Forelimb muscle (tissue), 1 donor: ENCODE measurements around the gene ARAP2. TPM values are rescaled to one million over a fixed set of nuclear protein-coding genes. Genes with fewer than 3 reads are reported as not detected.

Source experiments
- DNase-seq: peaks from one replicate; pipeline ENCODE4 v3.0.0-alpha.2; 2013; ENCODE audit warnings: low read depth
- polyA plus RNA-seq: library from polyadenylated mRNA; unstranded; fragments of 120-200 nt; gene quantifications from one replicate; pipeline ENCODE4 v1.2.1, GENCODE V29; 2013; ENCODE audit not compliant: insufficient read length

The ARAP2 gene
- polyA plus RNA-seq, 1 donor, result 1.00 TPM

GRCh38 chr4:36264207-36264826 lies 20.0 kb upstream of the ARAP2 start:
- DNase-seq, result no peak

GRCh38 chr4:36260731-36261130 lies 16.4 kb upstream of the ARAP2 start:
- DNase-seq, result no peak

- no peak for DNase-seq
These were observed 12.1 kb upstream of the ARAP2 start for GRCh38 chr4:36256398-36256891.

- DNase-seq, result no peak
These were observed 11.3 kb upstream of the ARAP2 start for GRCh38 chr4:36255577-36255976.

GRCh38 chr4:36254371-36254770 lies 10.1 kb upstream of the ARAP2 start:
- no peak for DNase-seq

- no peak for DNase-seq
These were observed 7.7 kb upstream of the ARAP2 start for GRCh38 chr4:36251983-36252382.

GRCh38 chr4:36249610-36250009 lies 5.3 kb upstream of the ARAP2 start:
- no peak for DNase-seq

GRCh38 chr4:36243355-36244256 lies 708 bp downstream of the ARAP2 start:
- peak; percentile 17 for DNase-seq

DNA sequence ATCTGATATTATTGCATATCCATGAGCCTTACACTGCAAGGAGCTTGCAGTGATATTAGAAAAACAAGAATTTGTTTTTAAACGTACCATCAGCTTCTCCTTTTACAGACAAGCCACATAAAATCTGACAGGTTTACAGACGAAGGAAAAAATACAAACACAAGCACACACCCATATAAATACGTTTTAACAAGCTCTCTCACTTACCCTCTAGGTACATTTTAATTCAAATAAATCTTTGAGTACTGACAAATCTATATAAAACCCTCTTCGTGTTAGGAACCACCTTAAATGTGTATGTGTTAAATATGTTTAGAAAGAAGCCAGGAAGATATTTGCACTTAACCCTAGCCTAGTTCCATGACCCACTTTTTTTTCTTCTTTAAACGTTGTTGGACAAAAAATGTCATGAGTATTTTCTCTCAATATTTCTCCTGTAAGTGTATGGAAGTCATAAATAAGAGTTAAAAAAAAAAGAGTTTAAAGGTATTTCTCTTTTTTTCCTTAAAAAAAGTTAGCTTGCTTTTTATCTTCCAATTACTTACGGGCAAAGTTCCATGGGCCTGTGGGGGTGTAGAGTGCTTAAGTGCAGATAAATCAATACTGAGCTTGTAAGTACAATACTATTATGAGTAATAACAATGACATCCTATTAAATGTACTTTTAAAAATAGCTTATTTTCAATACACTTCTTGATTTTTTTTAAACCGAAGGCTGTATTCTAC lies 1.5 kb downstream of the ARAP2 start:
- DNase-seq, result no peak

DNA sequence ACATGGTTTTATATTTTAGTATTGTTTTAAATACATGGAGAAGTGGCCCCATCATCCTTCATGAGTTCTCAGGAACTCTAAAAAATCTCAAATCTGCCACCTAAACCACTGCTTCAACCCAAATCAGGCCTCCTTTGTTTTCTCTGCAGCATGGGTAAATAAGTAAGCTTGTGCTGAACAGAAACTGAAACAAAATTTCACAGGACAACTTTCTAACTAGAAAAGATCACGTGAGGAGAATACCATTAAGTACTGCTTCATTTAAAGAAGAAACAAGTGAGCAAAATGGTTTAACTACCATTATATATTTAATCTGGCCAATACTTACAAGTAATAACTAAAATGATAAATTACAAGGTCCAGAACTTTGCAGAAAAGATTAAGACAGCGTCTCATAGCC lies 2.5 kb downstream of the ARAP2 start:
- DNase-seq, result no peak

GRCh38 chr4:36237366-36238313 lies 6.7 kb downstream of the ARAP2 start:
- DNase-seq, result no peak

DNA sequence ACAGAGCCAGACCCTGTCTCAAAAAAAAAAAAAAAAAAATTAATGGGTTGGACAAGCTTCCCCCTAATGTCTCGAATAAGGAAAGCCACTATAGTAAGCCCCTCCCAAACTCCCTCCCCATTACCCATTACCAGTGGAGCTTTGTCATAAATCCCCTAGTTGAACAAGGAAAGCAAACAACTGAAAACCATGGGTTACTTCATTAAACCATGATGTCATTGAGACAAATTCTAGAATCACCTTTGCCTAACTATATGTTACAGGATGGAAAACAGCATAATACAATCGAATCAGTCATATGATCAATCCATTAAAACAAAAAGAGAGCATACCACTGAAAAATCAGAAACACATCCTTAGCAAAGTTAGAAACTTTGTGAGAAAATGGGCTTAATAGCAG lies 8.2 kb downstream of the ARAP2 start:
- DNase-seq, result no peak

- no peak for DNase-seq
These were observed 9.0 kb downstream of the ARAP2 start for GRCh38 chr4:36235306-36235705.

DNA sequence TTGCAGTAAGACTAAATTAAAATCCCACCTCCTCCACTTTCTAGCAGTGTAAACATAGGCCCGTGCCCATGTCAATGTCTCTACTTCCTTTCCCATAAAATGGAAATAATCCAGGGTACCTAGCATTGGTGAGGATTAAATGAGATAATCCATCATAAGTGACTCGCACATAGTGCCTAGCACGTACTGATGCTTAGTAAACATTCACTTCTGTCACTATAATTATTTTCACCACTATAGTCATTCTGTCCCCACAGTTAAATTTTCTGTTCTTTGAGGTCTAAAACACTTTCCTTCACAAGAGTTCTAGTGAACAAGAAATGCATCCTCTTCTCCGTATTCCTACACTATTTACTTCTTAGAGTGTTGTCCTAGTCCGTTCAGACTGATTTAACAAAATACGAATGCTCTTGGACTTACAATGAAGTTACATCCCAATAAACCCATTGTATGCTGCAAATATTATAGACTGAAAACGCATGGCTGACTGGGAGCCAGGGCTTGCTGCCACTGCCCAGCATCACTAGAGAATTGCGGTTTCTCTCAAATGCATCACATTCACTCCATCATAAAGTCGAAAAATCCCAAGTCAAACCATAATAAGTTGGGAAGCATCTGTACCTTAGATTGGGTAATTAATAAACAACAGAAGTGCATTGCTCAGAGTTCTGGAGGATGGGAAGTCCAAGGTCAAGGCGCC lies 10.6 kb downstream of the ARAP2 start:
- DNase-seq, result no peak

DNA sequence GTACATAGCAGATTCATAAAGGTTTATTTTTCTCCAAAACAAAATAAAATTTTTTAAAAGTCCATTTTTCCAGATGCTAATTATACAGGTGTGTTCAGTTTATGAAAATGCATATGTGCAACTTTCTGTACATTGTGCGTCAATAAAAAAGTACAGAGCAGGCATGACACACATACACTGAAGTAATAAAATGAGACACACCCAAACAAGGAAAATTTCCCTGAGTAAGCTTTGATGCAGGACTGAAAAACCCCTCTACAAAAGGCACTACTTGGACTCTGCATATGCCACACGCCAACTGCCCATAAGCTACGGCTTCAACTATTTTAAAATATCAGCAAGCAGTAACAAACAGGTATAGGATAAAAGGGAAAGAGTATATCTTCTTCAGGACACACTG lies 13.8 kb downstream of the ARAP2 start:
- no peak for DNase-seq

DNA sequence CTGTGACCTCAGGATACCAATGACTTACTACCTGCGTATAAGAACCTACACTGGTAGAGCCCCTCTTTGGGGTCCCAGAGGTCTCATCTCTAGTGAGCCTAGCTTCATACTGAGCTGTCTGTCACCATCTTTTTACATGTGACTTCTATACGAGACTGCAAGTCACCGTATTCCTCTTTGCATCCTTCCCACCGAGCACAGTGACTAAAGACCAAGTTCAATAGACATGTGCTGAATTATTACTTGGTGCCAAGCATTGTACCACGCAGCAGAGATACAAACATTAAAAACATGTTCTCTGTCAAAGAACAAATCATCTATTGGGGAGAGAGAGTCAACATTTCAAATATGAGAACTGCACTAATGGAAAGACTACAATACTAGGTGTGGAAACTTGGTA lies 16.4 kb downstream of the ARAP2 start:
- DNase-seq, result no peak

DNA sequence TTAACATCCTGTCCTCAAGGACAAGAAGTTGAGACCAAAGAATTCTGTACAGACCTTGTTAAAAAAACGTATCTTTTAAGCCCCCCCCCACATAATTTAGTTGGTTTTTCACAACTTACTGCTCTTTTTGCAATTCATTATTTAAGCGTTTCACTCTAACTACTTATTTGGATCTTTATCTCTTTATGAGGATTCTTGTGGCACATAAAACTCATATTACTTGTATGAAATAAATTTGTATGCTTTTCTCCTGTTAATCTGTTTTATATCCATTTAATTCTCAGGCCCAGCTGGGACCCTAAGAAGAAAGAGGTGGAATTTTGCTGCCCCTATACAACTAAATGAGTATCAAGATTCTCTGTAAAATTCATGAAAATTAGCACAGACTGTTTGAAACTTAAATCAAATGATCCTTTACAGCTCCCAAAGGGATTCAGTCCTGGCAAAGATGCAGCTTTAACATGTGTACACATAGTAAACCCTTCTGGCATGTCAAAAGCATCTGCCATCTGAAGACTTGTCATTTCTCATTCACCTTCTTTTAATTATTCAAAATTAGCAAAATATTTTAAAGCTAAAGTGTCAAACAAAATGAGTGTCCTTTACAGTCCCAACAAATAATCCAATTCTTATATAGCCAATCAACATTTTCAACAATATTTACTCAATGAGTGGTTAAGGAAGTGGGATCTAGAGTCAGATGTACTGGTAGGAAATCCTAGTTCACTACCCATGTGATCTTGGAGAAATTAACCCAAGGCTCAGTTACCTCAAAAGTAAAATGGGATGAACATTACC lies 17.7 kb downstream of the ARAP2 start:
- no peak for DNase-seq

- no peak for DNase-seq
These were observed 19.1 kb downstream of the ARAP2 start for GRCh38 chr4:36224972-36225903.

DNA sequence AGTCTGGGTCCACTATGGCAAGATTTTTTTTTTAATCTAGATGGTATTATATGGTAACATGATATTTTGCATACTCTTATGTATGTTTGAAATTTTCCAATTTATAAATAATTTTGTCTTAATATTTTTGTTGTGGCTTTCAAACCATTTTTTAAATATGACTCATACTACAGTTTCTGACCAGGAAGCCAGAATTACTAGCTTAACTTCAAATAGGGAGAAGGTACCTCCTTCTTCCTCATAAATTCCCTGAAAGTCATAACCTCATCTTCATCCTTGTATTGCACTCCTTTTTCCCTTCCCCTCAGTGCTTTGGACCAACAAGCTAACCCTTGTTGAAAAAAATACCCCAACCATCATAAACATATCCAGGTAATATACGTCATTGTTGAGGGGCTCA lies 21.6 kb downstream of the ARAP2 start:
- DNase-seq, result no peak
